ENCODE data around the gene DPH3.

Gene DPH3

GRCh38 chr3:16253601-16254000, 11.1 kb downstream of the DPH3 start:
- DNase-seq = no peak

- no peak for DNase-seq
Observed at GRCh38 chr3:16252988-16253387, 11.8 kb downstream of the DPH3 start.

GRCh38 chr3:16252243-16252978, 12.3 kb downstream of the DPH3 start:
- no peak for DNase-seq

- DNase-seq = no peak
Observed at GRCh38 chr3:16251316-16252085, 13.2 kb downstream of the DPH3 start.

GRCh38 chr3:16249886-16250285, 14.9 kb downstream of the DPH3 start:
- DNase-seq = no peak

GRCh38 chr3:16249336-16249735, 15.4 kb downstream of the DPH3 start:
- peak; percentile 36 for DNase-seq

GRCh38 chr3:16248556-16248955, 16.2 kb downstream of the DPH3 start:
- no peak for DNase-seq

- peak; percentile 83 for DNase-seq
Observed at GRCh38 chr3:16247282-16248061, 17.3 kb downstream of the DPH3 start.

GRCh38 chr3:16245609-16246008, 19.1 kb downstream of the DPH3 start:
- DNase-seq = no peak

GRCh38 chr3:16243706-16244490, 20.8 kb downstream of the DPH3 start:
- peak; percentile 40 for DNase-seq

- DNase-seq = no peak
Observed at GRCh38 chr3:16242177-16242576, 22.6 kb downstream of the DPH3 start.

GRCh38 chr3:16241225-16241624, 23.5 kb downstream of the DPH3 start:
- DNase-seq = no peak

- peak; percentile 83 for DNase-seq
Observed at GRCh38 chr3:16240229-16241023, 24.3 kb downstream of the DPH3 start.

- peak; percentile 88 for DNase-seq
Observed at GRCh38 chr3:16239780-16240179, 25.0 kb downstream of the DPH3 start.

- DNase-seq = peak; percentile 14
Observed at GRCh38 chr3:16239086-16239770, 25.5 kb downstream of the DPH3 start.

GRCh38 chr3:16236856-16237393, 27.8 kb downstream of the DPH3 start:
- no peak for DNase-seq

- no peak for DNase-seq
Observed at GRCh38 chr3:16236030-16236639, 28.6 kb downstream of the DPH3 start.

GRCh38 chr3:16234281-16234680, 30.5 kb downstream of the DPH3 start:
- no peak for DNase-seq

GRCh38 chr3:16233806-16234205, 30.9 kb downstream of the DPH3 start:
- DNase-seq = no peak

GRCh38 chr3:16231983-16232382, 32.8 kb downstream of the DPH3 start:
- DNase-seq = no peak

- no peak for DNase-seq
Observed at GRCh38 chr3:16229681-16230080, 35.1 kb downstream of the DPH3 start.

Measured in fibroblast of skin of right quadriceps (primary cell).